ENCODE measurements around the gene ACSL3. TPM values are rescaled to one million over a fixed set of nuclear protein-coding genes. Genes with fewer than 3 reads are reported as not detected.

Gene ACSL3
- total and polyA plus RNA-seq, 2 donors (not counting 3 experiments of a cell fraction or from before 2014, with no cell fraction given) = 58.7 to 139 TPM

DNA sequence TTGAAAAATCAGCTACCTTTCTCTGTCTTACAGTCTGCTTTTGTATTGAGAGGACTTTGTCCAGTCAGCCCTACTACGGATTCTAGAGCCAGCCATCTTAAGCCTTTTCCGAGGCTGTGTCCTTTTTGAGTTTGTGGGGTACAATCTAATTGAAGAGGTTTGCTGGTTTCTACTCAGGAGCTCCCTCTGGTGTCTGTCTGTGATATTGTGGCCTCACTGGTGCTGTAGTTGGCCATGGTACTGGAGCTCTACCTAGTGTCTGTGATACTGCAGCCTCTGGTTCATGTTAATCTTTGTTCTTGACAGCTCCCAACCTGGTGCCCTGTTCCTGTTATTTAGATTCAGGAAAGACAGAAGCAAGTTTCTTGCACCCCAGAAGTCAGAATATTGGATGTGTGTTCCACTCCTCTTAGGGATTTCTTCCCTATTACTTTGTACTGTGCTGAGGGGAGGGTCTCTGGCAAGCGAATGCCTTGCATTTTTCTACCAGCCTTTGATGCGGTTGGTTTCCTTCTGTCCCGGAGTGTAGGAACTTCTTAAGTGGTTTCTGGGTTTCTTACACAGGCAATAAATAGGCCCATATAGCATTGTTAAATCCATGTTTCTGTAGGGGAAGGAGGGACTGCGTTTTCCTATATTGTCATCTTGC, 78.5 kb downstream of the ACSL3 start:
- POLR2A ChIA-PET = no interaction called here
- Histone ChIP-seq H4K20me1 (replicated peaks; ENCODE audit: control insufficient read depth, extremely low read depth, insufficient read depth, low read length) (peaks cover 4% of the 10 kb centered on the region), H3K4me1 (ENCODE audit: control insufficient read depth, extremely low read depth, insufficient read depth, low read length) (no peaks in the 10 kb centered on the region), H3K9ac (replicated peaks; ENCODE audit: extremely low read depth, insufficient read depth, low read length) (no peak overlapping the region), H3K4me3 (replicated peaks in 1 of 3; ENCODE audit: insufficient read depth in 1 of 3, low read depth in 1 of 3, low read length in 3 of 3) (no peak overlapping the region), H2AFZ (ENCODE audit: low read depth, low read length) (no peak overlapping the region), H3K79me2 (ENCODE audit: control insufficient read depth, insufficient read depth, low read length) (peaks cover 6% of the 10 kb centered on the region), H3K27ac (ENCODE audit: insufficient read depth, low read depth, low read length) (no peak overlapping the region), H3K4me2 (ENCODE audit: insufficient read depth, low read length) (no peak overlapping the region), H3K36me3 (ENCODE audit: control insufficient read depth in 2 of 2, extremely low read depth in 1 of 2, insufficient read depth in 2 of 2, low read length in 2 of 2) (peaks cover 0 to 8% of the 10 kb centered on the region in 2 experiments), H3K27me3 (ENCODE audit: control insufficient read depth in 2 of 2, insufficient read depth in 2 of 2, low read length in 2 of 2) (no peaks in the 10 kb centered on the region), H3K9me1 (replicated peaks; ENCODE audit: control insufficient read depth, extremely low read depth, insufficient read depth, low read length) (no peaks in the 10 kb centered on the region), H3K9me3 (replicated peaks; ENCODE audit: control insufficient read depth, insufficient read depth, low read length) (no peaks in the 10 kb centered on the region)
- BruUV-seq (replicated peaks) = no TSS peak
- FAIRE-seq (peak; percentile 70), DNase-seq (ENCODE audit: low read depth, low spot score) (peak; percentile 75)
- dilution Hi-C loops (cut with MboI; ENCODE audit: extremely low pct_ligation_motif_present, low sequenced_read_pairs) = no loop called here
- TF ChIP-seq, protein P1, sequence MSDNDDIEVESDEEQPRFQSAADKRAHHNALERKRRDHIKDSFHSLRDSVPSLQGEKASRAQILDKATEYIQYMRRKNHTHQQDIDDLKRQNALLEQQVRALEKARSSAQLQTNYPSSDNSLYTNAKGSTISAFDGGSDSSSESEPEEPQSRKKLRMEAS (IDR thresholded peaks at IDR 0.05; ENCODE audit: insufficient read depth, insufficient read length) = no peak
- TF ChIP-seq, protein P2, sequence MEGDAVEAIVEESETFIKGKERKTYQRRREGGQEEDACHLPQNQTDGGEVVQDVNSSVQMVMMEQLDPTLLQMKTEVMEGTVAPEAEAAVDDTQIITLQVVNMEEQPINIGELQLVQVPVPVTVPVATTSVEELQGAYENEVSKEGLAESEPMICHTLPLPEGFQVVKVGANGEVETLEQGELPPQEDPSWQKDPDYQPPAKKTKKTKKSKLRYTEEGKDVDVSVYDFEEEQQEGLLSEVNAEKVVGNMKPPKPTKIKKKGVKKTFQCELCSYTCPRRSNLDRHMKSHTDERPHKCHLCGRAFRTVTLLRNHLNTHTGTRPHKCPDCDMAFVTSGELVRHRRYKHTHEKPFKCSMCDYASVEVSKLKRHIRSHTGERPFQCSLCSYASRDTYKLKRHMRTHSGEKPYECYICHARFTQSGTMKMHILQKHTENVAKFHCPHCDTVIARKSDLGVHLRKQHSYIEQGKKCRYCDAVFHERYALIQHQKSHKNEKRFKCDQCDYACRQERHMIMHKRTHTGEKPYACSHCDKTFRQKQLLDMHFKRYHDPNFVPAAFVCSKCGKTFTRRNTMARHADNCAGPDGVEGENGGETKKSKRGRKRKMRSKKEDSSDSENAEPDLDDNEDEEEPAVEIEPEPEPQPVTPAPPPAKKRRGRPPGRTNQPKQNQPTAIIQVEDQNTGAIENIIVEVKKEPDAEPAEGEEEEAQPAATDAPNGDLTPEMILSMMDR (IDR thresholded peaks at IDR 0.05; ENCODE audit: extremely low read depth in 1 of 2, insufficient read depth in 1 of 2, low read depth in 1 of 2, low read length in 2 of 2) = peak; percentile 85 to 87
- intact Hi-C loops (cut with micrococcal nuclease) = loop anchor here (1.0 to 2.0 kb wide), 6 partner anchors 8 to 249 kb away; partner anchors contain the start of gene ACSL3
- CTCF ChIA-PET = interaction anchor here (0.6 to 4.8 kb wide), 47 partner anchors 9 to 915 kb away, joined by 3 to 68 read pairs (median 5); no protein-coding TSS in a partner anchor

DNA sequence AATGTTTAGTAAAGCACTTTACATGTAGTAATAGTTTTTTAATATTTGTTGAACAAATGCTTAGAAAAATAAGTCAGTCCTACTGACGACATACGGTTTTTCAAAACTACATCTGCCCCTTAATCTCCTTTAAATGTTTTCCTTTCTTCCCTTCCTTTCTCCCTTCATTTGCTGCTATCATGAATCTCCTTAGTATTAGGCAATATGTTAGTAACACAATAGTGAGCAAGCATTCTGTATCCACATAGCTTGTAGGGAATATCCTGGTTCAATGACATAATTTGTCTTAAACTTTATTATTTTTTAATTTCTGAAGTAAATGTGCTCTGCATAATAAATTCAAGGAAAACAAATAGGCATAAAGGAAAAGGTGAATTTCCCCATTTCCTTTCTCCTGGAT, 79.1 kb downstream of the ACSL3 start:
- no peak overlapping the region for H3K9ac ChIP-seq (replicated peaks; ENCODE audit: extremely low read depth, insufficient read depth, low read length)
- H3K4me3 ChIP-seq (replicated peaks in 1 of 3; ENCODE audit: insufficient read depth in 1 of 3, low read depth in 1 of 3, low read length in 3 of 3) = no peak overlapping the region
- ChIA-PET POLR2A (no interaction called here), CTCF (interaction anchor here (0.7 to 4.8 kb wide), 12 partner anchors 10 to 916 kb away, joined by 3 to 68 read pairs (median 14); no protein-coding TSS in a partner anchor)
- no peak overlapping the region for H3K27ac ChIP-seq (ENCODE audit: insufficient read depth, low read depth, low read length)
- intact Hi-C loops (cut with micrococcal nuclease) = loop anchor here (1.0 to 2.0 kb wide), 6 partner anchors 9 to 250 kb away; partner anchors contain the start of gene ACSL3
- H3K27me3 ChIP-seq (ENCODE audit: control insufficient read depth in 2 of 2, insufficient read depth in 2 of 2, low read length in 2 of 2) = no peaks in the 10 kb centered on the region
- TF ChIP-seq FOS (IDR thresholded peaks at IDR 0.05; ENCODE audit: borderline replicate concordance, insufficient read depth, low read length) (no peak), EZH2 (IDR thresholded peaks at IDR 0.05; ENCODE audit: borderline replicate concordance, low read depth, low read length, severe bottlenecking) (no peak), GATA2 (IDR thresholded peaks at IDR 0.05; ENCODE audit: insufficient read depth, insufficient read length, low read depth, low read length) (no peak), JUN (IDR thresholded peaks at IDR 0.05; ENCODE audit: borderline replicate concordance, insufficient read depth, insufficient read length, low read depth) (no peak)
- dilution Hi-C loops (cut with MboI; ENCODE audit: extremely low pct_ligation_motif_present, low sequenced_read_pairs) = no loop called here
- peaks cover 6% of the 10 kb centered on the region for H3K79me2 ChIP-seq (ENCODE audit: control insufficient read depth, insufficient read depth, low read length)
- FAIRE-seq (no peak), DNase-seq (ENCODE audit: low read depth, low spot score) (no peak)
- no peaks in the 10 kb centered on the region for H3K4me1 ChIP-seq (ENCODE audit: control insufficient read depth, extremely low read depth, insufficient read depth, low read length)
- peaks cover 0 to 6% of the 10 kb centered on the region in 2 experiments for H3K36me3 ChIP-seq (ENCODE audit: control insufficient read depth in 2 of 2, extremely low read depth in 1 of 2, insufficient read depth in 2 of 2, low read length in 2 of 2)
- H3K9me3 ChIP-seq (replicated peaks; ENCODE audit: control insufficient read depth, insufficient read depth, low read length) = no peaks in the 10 kb centered on the region
- no peak overlapping the region for H2AFZ ChIP-seq (ENCODE audit: low read depth, low read length)
- H3K9me1 ChIP-seq (replicated peaks; ENCODE audit: control insufficient read depth, extremely low read depth, insufficient read depth, low read length) = no peaks in the 10 kb centered on the region
- no peak overlapping the region for H3K4me2 ChIP-seq (ENCODE audit: insufficient read depth, low read length)
- peaks cover 4% of the 10 kb centered on the region for H4K20me1 ChIP-seq (replicated peaks; ENCODE audit: control insufficient read depth, extremely low read depth, insufficient read depth, low read length)
- BruUV-seq (replicated peaks) = no TSS peak

Data from endothelial cell of umbilical vein (primary cell).